GM12878 (cell line): Measurements from ENCODE around the gene LENG1. TPM values are rescaled to one million over a fixed set of nuclear protein-coding genes. Genes with fewer than 3 reads are reported as not detected.
A peak's percentile ranks its signal among the peaks of the same experiment; 100 is the strongest.

Experiments
- ATAC-seq: fragments of 200-7000 bp; cut with Tn5 transposase; 3 replicates; pipeline ENCODE4 v1.9.1; 2020; ENCODE audit warnings: mild to moderate bottlenecking, moderate library complexity
- BruUV-seq: library from RNA; stranded (reverse); fragments of 400-500 nt; replicated peaks from 2 replicates; lab custom pipeline; 2021; lab: Mats Ljungman, UMichigan
- CTCF ChIA-PET: fragments of 300-600 bp; sonication (Branson Sonifier 250); formaldehyde crosslinking; extraction: SDS; loops from one replicate; lab custom pipeline; 2021; ENCODE audit warnings: inconsistent platforms; lab: Yijun Ruan, JAX
- POLR2A ChIA-PET: fragments of 350-600 bp; formaldehyde crosslinking; extraction: SDS; loops from one replicate; lab custom pipeline; 2021; ENCODE audit warnings: inconsistent platforms; lab: Charles Lee
- RAD21 ChIA-PET: fragments of 300-600 bp; sonication (Branson Sonifier 250); formaldehyde crosslinking; loops from one replicate; lab custom pipeline; 2023; ENCODE audit warnings: antibody characterized with exemption; ENCODE audit not compliant: unreplicated experiment; lab: Charles Lee
- SMC1A ChIA-PET: fragments of 300-600 bp; sonication (Branson Sonifier 250); formaldehyde crosslinking; loops from one replicate; lab custom pipeline; 2023; ENCODE audit not compliant: unreplicated experiment, uncharacterized antibody; lab: Charles Lee
- DNase-seq: peaks from one replicate; pipeline ENCODE4 v3.0.0-alpha.2; 2011; ENCODE audit warnings: low read depth, low spot score
- FAIRE-seq: peaks from 3 replicates; lab custom pipeline; 2011; peaks lifted over from hg19 to GRCh38; lab: Jason Lieb, UNC
- H2AFZ ChIP-seq: 2 replicates; pipeline ENCODE4 v1.6.0; 2011; ENCODE audit warnings: low read depth, low read length, control low read depth; ENCODE audit not compliant: control insufficient read depth
- H3K27ac ChIP-seq: 2 replicates; pipeline ENCODE4 v1.5.1; 2011; ENCODE audit warnings: control low read depth; ENCODE audit not compliant: control insufficient read depth, insufficient read depth
- H3K27me3 ChIP-seq, 2 experiments: replicated peaks in 1 of 2; 2 replicates each; pipeline versions ENCODE4 v1.6.0 to v1.6.1; 2011; ENCODE audit warnings: low read length in 1 of 2; ENCODE audit not compliant: control insufficient read depth in 2 of 2, insufficient read depth in 2 of 2
- H3K36me3 ChIP-seq, 2 experiments: 2 replicates each; pipeline ENCODE4 v1.5.1; 2011; ENCODE audit warnings: low read length in 1 of 2; ENCODE audit not compliant: control insufficient read depth in 2 of 2, insufficient read depth in 2 of 2
- H3K4me1 ChIP-seq: 2 replicates; pipeline ENCODE4 v1.6.1; 2011; ENCODE audit warnings: mild to moderate bottlenecking, low read length, moderate library complexity, mixed read lengths; ENCODE audit not compliant: control insufficient read depth, insufficient read depth
- H3K4me2 ChIP-seq: 2 replicates; pipeline ENCODE4 v1.6.0; 2011; ENCODE audit warnings: control low read depth; ENCODE audit not compliant: control insufficient read depth, insufficient read depth
- H3K4me3 ChIP-seq: fragments of 200-600 bp; sonication (generic); 2 replicates; pipeline ENCODE4 v1.5.1; 2016
- H3K79me2 ChIP-seq: 2 replicates; pipeline ENCODE4 v1.6.0; 2011; ENCODE audit warnings: low read length; ENCODE audit not compliant: control insufficient read depth, insufficient read depth
- H3K9ac ChIP-seq: 2 replicates; pipeline ENCODE4 v1.8.0; 2011; ENCODE audit warnings: low read length, control low read depth, mixed read lengths; ENCODE audit not compliant: control insufficient read depth, insufficient read depth
- H3K9me3 ChIP-seq: replicated peaks from 3 replicates; pipeline ENCODE4 v1.5.1; 2011; ENCODE audit warnings: mild to moderate bottlenecking, low read length; ENCODE audit not compliant: control insufficient read depth, insufficient read depth
- H4K20me1 ChIP-seq: 2 replicates; pipeline ENCODE4 v1.6.0; 2011; ENCODE audit not compliant: control insufficient read depth, insufficient read depth
- ATF7 ChIP-seq: fragments of 450-650 bp; IDR thresholded peaks from 2 replicates; pipeline ENCODE4 v1.6.1; 2016; ENCODE audit warnings: low read depth, mild to moderate bottlenecking
- CEBPZ ChIP-seq: fragments of 150-350 bp; IDR thresholded peaks from 2 replicates; pipeline ENCODE4 v1.6.1; 2016; ENCODE audit warnings: low read depth, low read length
- EGR1 ChIP-seq, 2 experiments: IDR thresholded peaks; 1 replicate in 1 of 2; 2 replicates in 1 of 2; pipeline ENCODE4 v1.6.1; 2011 to 2012; ENCODE audit warnings: low read depth in 2 of 2, low read length in 2 of 2, borderline replicate concordance in 1 of 2, mild to moderate bottlenecking in 1 of 2, moderate library complexity in 1 of 2
- EZH2 ChIP-seq: IDR thresholded peaks from 2 replicates; pipeline ENCODE4 v1.6.1; 2012; ENCODE audit warnings: low read depth, mild to moderate bottlenecking, control low read depth, inconsistent platforms, low read length, borderline replicate concordance; ENCODE audit not compliant: control insufficient read depth
- GABPA ChIP-seq: IDR thresholded peaks from 2 replicates; pipeline ENCODE4 v1.6.1; 2014; ENCODE audit warnings: antibody characterized with exemption, low read depth, mild to moderate bottlenecking, inconsistent platforms
- MTA3 ChIP-seq: IDR thresholded peaks from 2 replicates; pipeline ENCODE4 v1.6.1; 2012; ENCODE audit warnings: low read length, inconsistent platforms, borderline replicate concordance
- NRF1 ChIP-seq: conservative IDR thresholded peaks from 2 replicates; pipeline ENCODE4 v1.6.1; 2011; ENCODE audit warnings: mild to moderate bottlenecking, low read depth, low read length, improper control_type of control experiment
- RFX5 ChIP-seq: IDR thresholded peaks from 2 replicates; pipeline ENCODE4 v1.6.1; 2011; ENCODE audit warnings: low read depth, low read length, improper control_type of control experiment
- ZNF217 ChIP-seq: fragments of 450-650 bp; IDR thresholded peaks from 2 replicates; pipeline ENCODE4 v1.6.1; 2017; ENCODE audit warnings: antibody characterized with exemption, mild to moderate bottlenecking
- ZNF384 ChIP-seq: IDR thresholded peaks from 2 replicates; pipeline ENCODE4 v1.6.1; 2012; ENCODE audit warnings: low read depth, mild to moderate bottlenecking, low read length, improper control_type of control experiment, borderline replicate concordance
- ZNF592 ChIP-seq: fragments of 450-650 bp; IDR thresholded peaks from 2 replicates; pipeline ENCODE4 v1.6.1; 2017; ENCODE audit warnings: mild to moderate bottlenecking, moderate library complexity
- ZSCAN29 ChIP-seq: fragments of 450-650 bp; IDR thresholded peaks from 2 replicates; pipeline ENCODE4 v1.6.1; 2017; ENCODE audit warnings: mild to moderate bottlenecking, moderate library complexity
- WGBS: methylation state at CpG from one replicate; pipeline ENCODE4 v1.1.6; 2016; ENCODE audit warnings: low lambda C conversion rate; ENCODE audit not compliant: insufficient replicate concordance, insufficient coverage; ENCODE audit errors: missing lambda C conversion rate; 5-methylcytosine and 5-hydroxymethylcytosine counted together
- in situ Hi-C: fragments of 300-500 bp; cut with MboI; formaldehyde crosslinking; loops from 9 replicates; pipeline ENCODE4 v1.14.3; 2018; ENCODE audit warnings: mixed read lengths
- intact Hi-C: fragments of 100-400 bp; cut with micrococcal nuclease; formaldehyde crosslinking; loops from one replicate; pipeline ENCODE4 v1.14.2; 2022; ENCODE audit not compliant: unreplicated experiment
- polyA plus RNA-seq, 11 experiments: library from polyadenylated mRNA; depleted of rRNA in 4 of 11; unstranded in 6 of 11; stranded (reverse) in 5 of 11; fragments of >200 nt; fragmentation: Nextera tagmentation in 4 of 11; fragmentation: Illumina TruSeq in 1 of 11; extraction: Ambion mirVana in 4 of 11; extraction: Trizol in 1 of 11; gene quantifications; 1 replicate in 1 of 11; 2 replicates in 10 of 11; pipeline versions ENCODE4 v1.2.1 to v1.2.3, GENCODE V29; 2011 to 2016; ENCODE audit warnings: inconsistent platforms in 2 of 11, missing spikeins in 2 of 11, low read depth in 1 of 11
- total RNA-seq, 4 experiments: library from RNA; depleted of rRNA in 3 of 4; stranded (reverse); fragments of >200 nt in 3 of 4; fragmentation: Illumina TruSeq in 1 of 4; extraction: Trizol in 1 of 4; gene quantifications; 2 replicates each; pipeline versions ENCODE4 v1.2.1 to v1.2.3, GENCODE V29; 2013 to 2021
- TF ChIP-seq, protein P1 (sequence below): fragments of 450-650 bp; formaldehyde crosslinking; IDR thresholded peaks from 2 replicates; pipeline ENCODE4 v1.4.0; 2020; ENCODE audit warnings: mild to moderate bottlenecking, moderate library complexity

The LENG1 gene
- total and polyA plus RNA-seq, 10 of the 15 experiments (the other 5 are each of a cell fraction or from before 2014, with no cell fraction given), result 0.21 to 10.8 (median 5.8) TPM

DNA sequence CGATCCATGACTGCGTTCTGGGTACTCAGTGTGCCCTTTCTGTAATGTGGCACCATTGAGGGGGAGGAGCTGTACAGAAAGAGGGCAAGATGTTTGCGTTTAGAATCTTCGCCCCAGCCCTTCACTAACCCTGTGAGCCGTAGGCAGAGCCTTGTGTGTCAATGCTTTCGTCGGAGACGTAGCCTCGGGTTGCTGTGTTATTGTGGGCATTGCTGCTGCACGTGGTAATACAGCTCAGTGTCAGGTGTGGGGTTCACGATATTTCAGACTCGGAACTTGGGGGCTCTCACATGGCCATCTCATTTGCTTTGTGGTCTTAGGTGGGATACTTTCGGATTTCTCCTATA lies 47.3 kb upstream of the LENG1 start:
- H3K4me2 ChIP-seq, result peak overlapping the region; percentile 91
- intact Hi-C loops, result no loop called here
- DNase-seq (no peak), FAIRE-seq (no peak), ATAC-seq (no peak)
- H3K4me1 ChIP-seq, result peaks cover 67% of the 10 kb centered on the region
- H2AFZ ChIP-seq, result no peak overlapping the region
- CTCF ChIA-PET, result interaction anchor here (1.1 kb wide), 1 partner anchor 19 kb away, joined by 3 read pairs; no protein-coding TSS in a partner anchor
- RAD21 ChIA-PET, result no interaction called here
- in situ Hi-C loops, result no loop called here
- H3K79me2 ChIP-seq, result peaks cover 48% of the 10 kb centered on the region
- peak overlapping the region; percentile 1; the same call in 1 of the 2 replicates for H3K4me3 ChIP-seq
- BruUV-seq, result no TSS peak
- H3K36me3 ChIP-seq, result peaks cover 25 to 34% of the 10 kb centered on the region in 2 experiments
- H3K27ac ChIP-seq, result no peak overlapping the region
- no peak overlapping the region for H3K9ac ChIP-seq
- H4K20me1 ChIP-seq, result peaks cover 23% of the 10 kb centered on the region
- WGBS, result 28% methylated on average over 13 of the region's 13 CpGs
- POLR2A ChIA-PET, result interaction anchor here (2.2 kb wide), 1 partner anchor 18 kb away, joined by 12 read pairs; the partner anchor contains the start of gene MBOAT7
- SMC1A ChIA-PET, result interaction anchor here (1.0 kb wide), 1 partner anchor 16 kb away, joined by 4 read pairs; the partner anchor contains the start of gene TSEN34
- no peaks in the 10 kb centered on the region for H3K27me3 ChIP-seq
- no peaks in the 10 kb centered on the region for H3K9me3 ChIP-seq
- TF ChIP-seq CEBPZ (no peak), EGR1 (IDR thresholded peaks at IDR 0.05; ENCODE audit: borderline replicate concordance in 1 of 2, low read depth in 2 of 2, low read length in 2 of 2) (no peak), ZNF217 (no peak), RFX5 (no peak), ATF7 (no peak), ZSCAN29 (no peak), GABPA (no peak), ZNF592 (no peak), EZH2 (no peak), NRF1 (no peak), ZNF384 (no peak), MTA3 (no peak)
- TF ChIP-seq, protein P1, sequence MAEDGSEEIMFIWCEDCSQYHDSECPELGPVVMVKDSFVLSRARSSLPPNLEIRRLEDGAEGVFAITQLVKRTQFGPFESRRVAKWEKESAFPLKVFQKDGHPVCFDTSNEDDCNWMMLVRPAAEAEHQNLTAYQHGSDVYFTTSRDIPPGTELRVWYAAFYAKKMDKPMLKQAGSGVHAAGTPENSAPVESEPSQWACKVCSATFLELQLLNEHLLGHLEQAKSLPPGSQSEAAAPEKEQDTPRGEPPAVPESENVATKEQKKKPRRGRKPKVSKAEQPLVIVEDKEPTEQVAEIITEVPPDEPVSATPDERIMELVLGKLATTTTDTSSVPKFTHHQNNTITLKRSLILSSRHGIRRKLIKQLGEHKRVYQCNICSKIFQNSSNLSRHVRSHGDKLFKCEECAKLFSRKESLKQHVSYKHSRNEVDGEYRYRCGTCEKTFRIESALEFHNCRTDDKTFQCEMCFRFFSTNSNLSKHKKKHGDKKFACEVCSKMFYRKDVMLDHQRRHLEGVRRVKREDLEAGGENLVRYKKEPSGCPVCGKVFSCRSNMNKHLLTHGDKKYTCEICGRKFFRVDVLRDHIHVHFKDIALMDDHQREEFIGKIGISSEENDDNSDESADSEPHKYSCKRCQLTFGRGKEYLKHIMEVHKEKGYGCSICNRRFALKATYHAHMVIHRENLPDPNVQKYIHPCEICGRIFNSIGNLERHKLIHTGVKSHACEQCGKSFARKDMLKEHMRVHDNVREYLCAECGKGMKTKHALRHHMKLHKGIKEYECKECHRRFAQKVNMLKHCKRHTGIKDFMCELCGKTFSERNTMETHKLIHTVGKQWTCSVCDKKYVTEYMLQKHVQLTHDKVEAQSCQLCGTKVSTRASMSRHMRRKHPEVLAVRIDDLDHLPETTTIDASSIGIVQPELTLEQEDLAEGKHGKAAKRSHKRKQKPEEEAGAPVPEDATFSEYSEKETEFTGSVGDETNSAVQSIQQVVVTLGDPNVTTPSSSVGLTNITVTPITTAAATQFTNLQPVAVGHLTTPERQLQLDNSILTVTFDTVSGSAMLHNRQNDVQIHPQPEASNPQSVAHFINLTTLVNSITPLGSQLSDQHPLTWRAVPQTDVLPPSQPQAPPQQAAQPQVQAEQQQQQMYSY (CRISPR knock-in tag), result no peak
